Omental fat pad (tissue), 4 donors: ENCODE data around the gene LMBR1. TPM values are rescaled to one million over a fixed set of nuclear protein-coding genes. Genes with fewer than 3 reads are reported as not detected.

Source experiments
- ATAC-seq: fragments of 150-250 bp; one replicate; pipeline ENCODE4 v1.9.1; 2016; ENCODE audit warnings: mild to moderate bottlenecking, moderate library complexity; ENCODE audit not compliant: low FRiP score
- DNase-seq: peaks from one replicate; pipeline ENCODE4 v3.0.0-alpha.2; 2019; ENCODE audit warnings: low spot score
- CTCF ChIP-seq, 3 donors: fragments of 450-650 bp; IDR thresholded peaks; one replicate each; pipeline ENCODE4 v1.5.1; 2016 to 2017; ENCODE audit warnings: antibody characterized with exemption in 3 of 3, mild to moderate bottlenecking in 3 of 3, moderate library complexity in 2 of 3
- total RNA-seq, 4 donors: library from RNA; depleted of rRNA; stranded (reverse); fragments of >200 nt; gene quantifications; one replicate each; pipeline ENCODE4 v1.1.0, GENCODE V29; 2016

The LMBR1 gene
- total RNA-seq, 4 donors from 2014 or later, result 50.1 to 93.5 (median 59.8) TPM

GRCh38 chr7:156753630-156754029 is 139.4 kb downstream of the LMBR1 start:
- ATAC-seq (no peak), DNase-seq (no peak)
- no peak for TF ChIP-seq CTCF (IDR thresholded peaks at IDR 0.05)

GRCh38 chr7:156753229-156753560 is 139.8 kb downstream of the LMBR1 start:
- no peak for TF ChIP-seq CTCF (IDR thresholded peaks at IDR 0.05)
- DNase-seq (no peak), ATAC-seq (no peak)

- no peak for ATAC-seq
- no peak for DNase-seq
- no peak for TF ChIP-seq CTCF (IDR thresholded peaks at IDR 0.05)
Observed at GRCh38 chr7:156752367-156753228, 140.4 kb downstream of the LMBR1 start.

- no peak for TF ChIP-seq CTCF (IDR thresholded peaks at IDR 0.05)
- ATAC-seq, result no peak
- no peak for DNase-seq
Observed at GRCh38 chr7:156751319-156751718, 141.7 kb downstream of the LMBR1 start.

GRCh38 chr7:156747718-156748117 is 145.3 kb downstream of the LMBR1 start:
- DNase-seq (no peak), ATAC-seq (no peak)
- no peak for TF ChIP-seq CTCF (IDR thresholded peaks at IDR 0.05)

GRCh38 chr7:156746891-156747290 is 146.1 kb downstream of the LMBR1 start:
- TF ChIP-seq CTCF (IDR thresholded peaks at IDR 0.05), result no peak
- DNase-seq (no peak), ATAC-seq (no peak)

- no peak for DNase-seq
- ATAC-seq, result no peak
- no peak for TF ChIP-seq CTCF (IDR thresholded peaks at IDR 0.05)
Observed at GRCh38 chr7:156739596-156739995, 153.4 kb downstream of the LMBR1 start.
